ENCODE data around the gene PDZK1.

DNA sequence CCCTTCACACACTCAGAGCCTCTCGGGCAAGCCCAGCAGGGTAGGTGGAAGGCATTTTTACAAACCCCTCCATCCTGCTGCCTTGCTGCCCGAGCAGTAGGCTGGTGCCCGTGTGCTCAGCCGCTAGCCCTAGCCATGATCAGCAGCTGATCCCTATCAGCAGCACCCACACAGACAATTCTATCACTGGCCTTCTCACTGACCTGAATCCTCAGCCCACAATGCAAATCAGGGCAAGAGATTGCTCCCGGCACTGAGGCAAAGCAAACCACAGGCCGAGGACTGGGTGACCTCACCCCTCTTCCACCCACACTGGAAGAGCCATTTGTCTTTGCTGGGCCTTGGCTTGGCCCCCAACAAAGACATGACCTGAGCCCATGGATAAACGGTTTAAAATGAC, 895 bp upstream of the PDZK1 start:
- TF ChIP-seq, protein P1, sequence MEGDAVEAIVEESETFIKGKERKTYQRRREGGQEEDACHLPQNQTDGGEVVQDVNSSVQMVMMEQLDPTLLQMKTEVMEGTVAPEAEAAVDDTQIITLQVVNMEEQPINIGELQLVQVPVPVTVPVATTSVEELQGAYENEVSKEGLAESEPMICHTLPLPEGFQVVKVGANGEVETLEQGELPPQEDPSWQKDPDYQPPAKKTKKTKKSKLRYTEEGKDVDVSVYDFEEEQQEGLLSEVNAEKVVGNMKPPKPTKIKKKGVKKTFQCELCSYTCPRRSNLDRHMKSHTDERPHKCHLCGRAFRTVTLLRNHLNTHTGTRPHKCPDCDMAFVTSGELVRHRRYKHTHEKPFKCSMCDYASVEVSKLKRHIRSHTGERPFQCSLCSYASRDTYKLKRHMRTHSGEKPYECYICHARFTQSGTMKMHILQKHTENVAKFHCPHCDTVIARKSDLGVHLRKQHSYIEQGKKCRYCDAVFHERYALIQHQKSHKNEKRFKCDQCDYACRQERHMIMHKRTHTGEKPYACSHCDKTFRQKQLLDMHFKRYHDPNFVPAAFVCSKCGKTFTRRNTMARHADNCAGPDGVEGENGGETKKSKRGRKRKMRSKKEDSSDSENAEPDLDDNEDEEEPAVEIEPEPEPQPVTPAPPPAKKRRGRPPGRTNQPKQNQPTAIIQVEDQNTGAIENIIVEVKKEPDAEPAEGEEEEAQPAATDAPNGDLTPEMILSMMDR (IDR thresholded peaks at IDR 0.05 in 2 of 3, conservative IDR thresholded peaks at IDR 0.05 in 1 of 3; ENCODE audit: borderline replicate concordance in 1 of 3, insufficient read depth in 1 of 3, low read depth in 2 of 3, low read length in 2 of 3): no peak
- TF ChIP-seq CEBPB (IDR thresholded peaks at IDR 0.05; ENCODE audit: low read depth): no peak
- no peak for TF ChIP-seq SIN3A (IDR thresholded peaks at IDR 0.05; ENCODE audit: low read depth)
- TF ChIP-seq POLR2AphosphoS5 (IDR thresholded peaks at IDR 0.05; ENCODE audit: low read depth, low read length): no peak
